Lower leg skin (tissue), 3 donors: Measurements from ENCODE around the gene FTO.

Experiments
- POLR2A ChIP-seq, 2 donors: fragments of 450-650 bp; IDR thresholded peaks; one replicate each; pipeline ENCODE4 v1.6.1; 2016 to 2017; ENCODE audit warnings: antibody characterized with exemption in 2 of 2, mild to moderate bottlenecking in 1 of 2, moderate library complexity in 1 of 2
- TF ChIP-seq, protein P1 (sequence below), 3 donors: fragments of 450-650 bp; IDR thresholded peaks; one replicate each; pipeline ENCODE4 v1.5.1; 2016; ENCODE audit warnings: antibody characterized with exemption in 3 of 3, mild to moderate bottlenecking in 3 of 3, moderate library complexity in 2 of 3

DNA sequence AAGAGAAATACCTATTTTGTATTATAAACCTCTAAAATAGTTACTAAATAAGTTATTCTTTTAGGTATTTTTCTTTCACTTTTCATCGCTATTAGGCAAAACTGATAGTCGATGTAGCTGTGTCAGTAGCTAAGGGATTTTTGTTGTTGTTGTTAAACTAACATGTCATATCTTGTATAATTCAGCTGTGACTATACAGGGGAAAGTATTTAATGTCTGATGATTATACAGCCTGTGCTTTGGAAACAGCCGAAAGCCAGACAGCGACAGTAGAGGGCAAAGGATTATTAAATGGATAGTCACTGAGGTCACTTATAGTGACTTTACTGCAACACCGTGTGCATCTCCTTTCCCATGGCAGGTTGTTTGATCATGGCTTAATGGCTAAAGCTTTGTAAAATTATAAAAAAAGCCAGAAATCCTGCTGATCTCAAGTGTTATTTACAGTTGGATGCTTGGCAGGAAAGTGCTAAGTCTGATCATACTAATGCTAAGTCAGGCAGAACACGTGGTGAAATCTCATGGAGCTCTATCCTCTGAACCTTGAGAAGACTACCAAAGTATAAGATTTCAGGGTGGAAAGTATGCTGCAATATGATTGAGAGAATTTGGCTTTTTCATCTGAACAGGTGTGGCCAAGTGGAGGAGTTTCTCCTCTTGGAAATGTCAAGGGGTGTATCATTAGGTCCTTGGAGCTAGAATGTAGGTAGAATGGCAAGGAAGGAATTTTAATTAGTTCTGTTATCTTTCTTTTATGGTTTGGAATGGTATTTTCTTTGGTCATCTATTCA is 88.4 kb downstream of the FTO start:
- TF ChIP-seq, protein P1, sequence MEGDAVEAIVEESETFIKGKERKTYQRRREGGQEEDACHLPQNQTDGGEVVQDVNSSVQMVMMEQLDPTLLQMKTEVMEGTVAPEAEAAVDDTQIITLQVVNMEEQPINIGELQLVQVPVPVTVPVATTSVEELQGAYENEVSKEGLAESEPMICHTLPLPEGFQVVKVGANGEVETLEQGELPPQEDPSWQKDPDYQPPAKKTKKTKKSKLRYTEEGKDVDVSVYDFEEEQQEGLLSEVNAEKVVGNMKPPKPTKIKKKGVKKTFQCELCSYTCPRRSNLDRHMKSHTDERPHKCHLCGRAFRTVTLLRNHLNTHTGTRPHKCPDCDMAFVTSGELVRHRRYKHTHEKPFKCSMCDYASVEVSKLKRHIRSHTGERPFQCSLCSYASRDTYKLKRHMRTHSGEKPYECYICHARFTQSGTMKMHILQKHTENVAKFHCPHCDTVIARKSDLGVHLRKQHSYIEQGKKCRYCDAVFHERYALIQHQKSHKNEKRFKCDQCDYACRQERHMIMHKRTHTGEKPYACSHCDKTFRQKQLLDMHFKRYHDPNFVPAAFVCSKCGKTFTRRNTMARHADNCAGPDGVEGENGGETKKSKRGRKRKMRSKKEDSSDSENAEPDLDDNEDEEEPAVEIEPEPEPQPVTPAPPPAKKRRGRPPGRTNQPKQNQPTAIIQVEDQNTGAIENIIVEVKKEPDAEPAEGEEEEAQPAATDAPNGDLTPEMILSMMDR (IDR thresholded peaks at IDR 0.05): no peak
- TF ChIP-seq POLR2A (IDR thresholded peaks at IDR 0.05): no peak
